Bronchial smooth muscle cell (primary cell): Measurements from ENCODE around the gene CSRP2. TPM values are rescaled to one million over a fixed set of nuclear protein-coding genes. Genes with fewer than 3 reads are reported as not detected.

Experiments
- total RNA-seq: library from RNA; depleted of rRNA; stranded (reverse); fragments of >200 nt; gene quantifications from 2 replicates; pipeline ENCODE4 v1.2.1, GENCODE V29; 2014

Gene CSRP2
- 4.4 and 4.6 TPM in 2 replicates for total RNA-seq

DNA sequence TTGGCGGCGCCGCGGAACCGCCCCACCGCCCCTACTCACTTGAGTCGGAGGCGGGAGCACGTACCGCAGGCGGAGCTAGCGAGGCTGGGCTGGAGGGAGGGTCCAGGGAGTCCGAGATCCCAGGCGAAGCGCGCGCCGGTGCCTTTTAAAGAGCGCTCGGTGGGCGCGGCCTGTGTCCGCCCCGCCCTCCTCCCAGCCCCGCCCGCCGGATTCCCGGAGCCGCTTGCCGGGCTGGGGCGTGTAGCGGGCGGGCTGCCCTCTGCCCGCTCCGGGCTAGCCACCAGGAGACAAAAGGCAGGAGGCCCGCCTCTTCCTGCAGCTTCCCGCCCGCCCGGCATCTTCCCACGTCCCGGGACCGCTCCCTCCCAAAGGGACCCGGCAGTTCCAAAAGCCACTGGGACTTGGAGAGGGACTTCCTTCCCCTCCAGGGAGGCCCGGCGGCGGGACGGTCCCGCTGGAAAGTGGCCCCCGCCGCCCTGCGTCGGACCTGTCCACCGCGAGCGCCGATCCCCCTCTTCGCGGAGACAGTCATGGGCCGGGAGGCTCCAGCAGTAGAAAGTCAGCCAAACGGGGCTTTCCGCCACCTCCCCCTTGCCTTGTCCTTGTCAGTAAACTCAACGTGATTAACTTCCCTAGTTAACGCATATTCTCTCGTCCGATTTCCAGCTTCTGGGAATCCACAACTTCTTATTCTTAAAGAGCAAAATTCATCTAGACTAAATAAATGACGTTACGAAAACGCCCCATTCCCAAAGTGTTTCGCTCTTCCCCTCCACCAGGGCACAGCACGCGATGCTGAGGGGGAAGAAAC, at the start of gene CSRP2:
Gene CSRP2, minus strand, starts transcription at position 121 of the 811 bp plus-strand sequence. CDS start 12,759 bp downstream, outside the sequence.

Other genes starting within 250 kb of the CSRP2 start
- gene ZDHHC17, start 114.9 kb downstream of the CSRP2 start, total RNA-seq: 60.4 and 122 TPM in 2 replicates
- 1.6 and 2.2 TPM in 2 replicates for gene E2F7, start 186.6 kb upstream of the CSRP2 start, total RNA-seq